GM21526 (cell line): ENCODE measurements around the gene MAGI1.
"Not testable (repeated sequence)": the region's sequence is repeated elsewhere in the genome, so short reads cannot be mapped to it uniquely, and the experiment has no call there.

ENCODE experiments used
- ATAC-seq: cut with Tn5 transposase; IDR thresholded peaks from one replicate; pipeline ENCODE4 v1.9.1; 2021; ENCODE audit warnings: moderate library complexity; ENCODE audit not compliant: unreplicated experiment, low FRiP score

MAGI1 gene

GRCh38 chr3:65523878-65524277 lies 514.8 kb downstream of the MAGI1 start:
- ATAC-seq = no peak

DNA sequence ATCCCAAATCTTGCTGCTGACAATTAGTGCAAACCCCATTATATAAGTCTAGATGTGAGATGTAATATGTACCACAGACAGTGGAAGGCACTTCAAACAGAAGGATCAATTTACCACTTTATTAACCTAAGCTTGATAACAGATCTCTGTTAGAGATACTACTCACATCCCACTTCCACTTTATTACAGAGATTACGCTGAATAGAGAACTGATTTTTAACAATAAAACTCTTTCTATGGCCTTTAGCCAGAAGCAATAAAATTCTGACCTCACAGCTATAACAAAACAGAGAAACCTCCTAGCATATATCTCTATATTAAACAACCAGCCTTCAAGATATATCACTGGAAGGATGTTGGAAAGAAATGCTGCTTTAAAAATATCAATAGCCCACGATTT lies 517.7 kb downstream of the MAGI1 start:
- ATAC-seq = no peak

DNA sequence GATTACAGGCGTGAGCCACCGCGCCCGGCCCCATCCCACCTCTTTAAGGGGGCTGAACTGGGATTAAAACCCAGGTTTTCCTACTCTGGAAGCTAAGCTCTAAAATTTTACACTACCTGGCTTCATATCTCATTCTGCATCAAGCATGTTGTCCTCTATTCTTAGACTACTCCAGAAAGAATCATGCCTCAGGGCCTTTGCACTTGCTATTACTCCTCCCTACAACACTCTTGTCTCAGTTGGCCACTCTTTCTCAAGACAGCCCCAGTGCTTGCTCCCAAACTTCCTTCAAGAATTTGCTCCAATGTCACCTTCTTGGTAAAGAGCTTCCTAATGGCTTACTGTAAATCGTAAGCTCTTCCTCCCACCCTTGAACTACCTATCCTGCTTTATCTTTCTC lies 521.7 kb downstream of the MAGI1 start:
- ATAC-seq = no peak

- ATAC-seq = not testable (repeated sequence)
These were observed 524.4 kb downstream of the MAGI1 start for GRCh38 chr3:65514317-65514716.

DNA sequence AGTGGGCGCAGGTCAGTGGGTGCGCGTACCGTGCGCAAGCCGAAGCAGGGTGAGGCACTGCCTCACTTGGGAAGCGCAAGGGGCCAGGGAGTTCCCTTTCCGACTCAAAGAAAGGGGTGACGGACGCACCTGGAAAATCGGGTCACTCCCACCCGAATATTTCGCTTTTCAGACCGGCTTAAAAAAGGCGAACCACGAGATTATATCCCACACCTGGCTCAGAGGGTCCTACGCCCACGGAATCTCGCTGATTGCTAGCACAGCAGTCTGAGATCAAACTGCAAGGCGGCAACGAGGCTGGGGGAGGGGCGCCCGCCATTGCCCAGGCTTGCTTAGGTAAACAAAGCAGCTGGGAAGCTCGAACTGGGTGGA lies 529.3 kb downstream of the MAGI1 start:
- ATAC-seq = not testable (repeated sequence)

DNA sequence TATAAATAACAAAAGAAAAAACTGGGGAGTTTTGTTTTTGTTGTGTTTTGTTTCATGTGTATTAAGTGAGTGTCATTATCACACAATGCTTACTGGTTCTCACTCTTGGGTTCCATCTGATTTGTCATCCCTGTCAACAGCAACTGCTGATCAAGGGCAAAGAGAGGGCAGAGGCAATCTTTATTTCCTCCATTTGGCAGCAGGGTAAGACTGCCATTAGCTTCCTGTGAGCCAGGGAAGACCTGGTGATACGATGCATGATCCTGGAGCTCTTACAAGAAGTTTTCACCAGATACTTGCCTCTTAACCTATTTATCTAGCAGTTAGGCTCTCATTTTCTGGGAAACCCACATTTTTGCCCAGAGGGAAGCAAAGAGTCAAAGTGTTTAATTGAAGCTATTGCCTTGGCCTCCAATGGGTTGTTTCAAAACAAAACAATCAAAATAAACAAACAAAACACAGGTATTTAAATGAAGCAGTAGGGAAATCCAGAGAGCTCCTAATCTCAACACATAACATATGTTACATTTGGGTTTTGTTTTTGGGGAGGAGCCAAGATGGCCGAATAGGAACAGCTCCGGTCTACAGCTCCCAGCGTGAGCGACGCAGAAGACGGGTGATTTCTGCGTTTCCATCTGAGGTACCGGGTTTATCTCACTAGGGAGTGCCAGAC lies 529.8 kb downstream of the MAGI1 start:
- ATAC-seq = no peak

DNA sequence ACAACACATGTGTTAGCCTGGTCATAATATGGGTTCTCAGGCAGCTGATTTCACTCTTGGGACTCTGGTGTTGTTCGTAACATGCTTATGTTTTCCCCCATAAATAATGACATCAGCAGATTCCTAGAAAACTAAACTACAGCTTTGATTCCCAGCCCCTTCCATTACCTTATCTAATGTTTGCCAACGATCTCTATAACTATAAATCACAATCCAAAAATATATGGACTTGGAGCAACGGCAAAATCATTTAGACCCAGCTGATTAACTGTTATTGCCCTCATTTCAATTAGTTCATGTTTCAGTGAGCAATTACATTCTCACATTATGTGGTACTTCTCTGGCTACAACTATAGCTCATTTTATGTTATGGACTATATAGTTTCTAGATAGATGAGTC lies 531.3 kb downstream of the MAGI1 start:
- no peak for ATAC-seq

DNA sequence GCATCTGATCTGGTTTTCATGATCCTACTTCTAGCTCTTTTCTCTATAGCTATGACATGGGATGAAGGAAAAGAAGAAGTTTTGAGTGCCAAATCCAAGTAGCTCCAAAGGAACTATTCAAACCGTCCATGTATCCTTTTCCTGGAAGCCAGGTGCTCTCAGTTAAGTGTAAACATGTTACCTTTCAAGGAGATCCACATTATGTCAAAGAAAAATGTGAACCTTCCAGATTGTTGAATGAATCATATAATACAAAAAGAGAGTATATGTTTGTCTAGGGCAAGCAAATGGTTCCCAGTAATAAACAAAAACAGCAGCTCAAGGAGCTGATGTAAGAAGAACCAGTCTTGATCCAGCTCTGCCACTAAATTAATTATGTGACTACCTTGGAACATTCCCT lies 534.9 kb downstream of the MAGI1 start:
- ATAC-seq = no peak

- ATAC-seq = no peak
These were observed 536.2 kb downstream of the MAGI1 start for GRCh38 chr3:65502526-65502925.

GRCh38 chr3:65500398-65501306 lies 538.1 kb downstream of the MAGI1 start:
- ATAC-seq = no peak

GRCh38 chr3:65497846-65498245 lies 540.9 kb downstream of the MAGI1 start:
- no peak for ATAC-seq

- ATAC-seq = no peak
These were observed 541.5 kb downstream of the MAGI1 start for GRCh38 chr3:65497236-65497635.

DNA sequence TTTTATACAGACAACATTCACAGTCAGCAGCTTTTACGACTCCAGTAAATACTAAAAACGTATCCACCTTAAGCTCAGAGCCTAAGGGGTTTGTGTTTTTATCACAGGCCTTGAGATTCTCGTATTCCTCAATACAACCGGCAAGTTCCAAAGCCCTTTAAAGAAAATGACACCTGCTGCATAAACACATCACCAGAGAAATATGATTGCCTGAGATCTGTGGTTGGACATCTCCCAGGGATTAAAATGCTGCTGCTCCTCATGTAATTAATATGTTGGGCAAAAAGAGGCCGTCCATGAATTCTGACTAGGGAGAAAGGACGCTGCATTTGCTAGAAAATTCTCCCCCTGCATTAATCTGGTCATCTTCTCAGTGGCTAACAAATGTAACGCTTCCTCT lies 544.8 kb downstream of the MAGI1 start:
- no peak for ATAC-seq

- ATAC-seq = no peak
These were observed 545.3 kb downstream of the MAGI1 start for GRCh38 chr3:65493371-65493882.

DNA sequence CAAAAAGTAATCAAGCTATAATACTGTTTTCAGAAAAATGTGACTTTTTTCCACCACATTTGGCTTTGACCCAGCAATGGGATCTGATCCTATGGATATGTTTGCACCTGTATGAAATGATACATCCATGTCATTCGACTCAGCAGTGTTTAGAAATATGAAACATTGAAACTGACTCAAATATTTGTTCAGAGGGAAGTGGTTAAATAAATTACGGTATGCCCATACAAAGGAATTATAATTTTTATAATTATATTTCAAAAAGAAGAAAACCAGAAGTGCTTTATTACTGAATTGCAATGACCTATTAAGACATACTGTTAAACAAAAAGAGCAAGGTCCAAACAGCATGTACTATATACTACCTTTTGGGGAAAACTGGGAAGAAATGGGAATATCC lies 546.5 kb downstream of the MAGI1 start:
- no peak for ATAC-seq

DNA sequence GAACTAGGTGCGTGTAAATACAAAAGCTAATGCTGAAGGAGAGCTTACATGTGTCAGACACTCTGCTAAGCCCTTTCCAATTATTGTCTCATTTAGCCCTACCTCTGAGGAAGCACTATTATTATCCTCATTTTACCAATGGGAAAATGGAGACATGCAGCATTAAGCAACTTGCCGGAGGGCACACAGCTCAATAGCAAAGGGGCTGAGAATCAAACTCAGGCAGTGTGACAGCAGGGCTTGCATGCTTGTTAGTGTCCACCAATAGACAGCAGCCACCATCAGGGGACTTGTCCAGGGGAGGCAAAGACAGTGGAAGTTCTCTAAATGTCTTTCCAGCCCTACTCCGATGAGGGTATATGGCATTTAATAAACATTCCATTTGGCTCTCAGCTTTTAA lies 548.6 kb downstream of the MAGI1 start:
- no peak for ATAC-seq

GRCh38 chr3:65489253-65489652 lies 549.5 kb downstream of the MAGI1 start:
- no peak for ATAC-seq

DNA sequence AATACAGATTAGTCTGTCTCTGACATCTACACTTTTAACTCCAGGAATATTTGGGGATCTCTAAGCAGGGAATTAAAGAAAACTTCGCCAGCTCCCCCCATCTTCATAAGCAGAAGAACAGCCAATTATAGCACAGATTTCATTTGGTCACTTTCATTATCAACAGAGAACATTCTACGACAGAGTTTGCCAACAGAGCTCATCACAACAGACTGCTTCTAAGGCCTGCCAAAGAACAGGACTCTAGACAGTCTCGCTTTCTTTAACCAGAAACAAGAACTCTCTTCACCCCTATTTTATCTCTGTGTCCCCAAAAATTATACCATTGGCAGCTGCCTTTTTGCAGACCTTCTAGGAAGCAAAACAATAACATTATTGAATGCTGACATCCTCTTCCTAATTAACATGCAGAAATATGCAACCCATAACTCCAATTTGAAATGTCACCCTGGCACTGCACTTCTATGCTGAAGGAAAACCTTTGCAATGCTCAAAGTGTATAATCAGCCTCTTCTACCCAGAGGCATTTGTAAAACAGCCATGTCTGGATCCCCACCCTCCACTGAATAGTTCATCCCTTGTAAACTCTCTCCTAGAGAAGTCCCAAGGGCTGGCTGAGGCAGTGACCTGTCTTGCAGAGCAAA lies 552.8 kb downstream of the MAGI1 start:
- no peak for ATAC-seq

- ATAC-seq = no peak
These were observed 553.8 kb downstream of the MAGI1 start for GRCh38 chr3:65484964-65485363.

- ATAC-seq = no peak
These were observed 555.2 kb downstream of the MAGI1 start for GRCh38 chr3:65483480-65483879.

- no peak for ATAC-seq
These were observed 555.7 kb downstream of the MAGI1 start for GRCh38 chr3:65483011-65483410.
